WTC11 (cell line): Measurements from ENCODE around the gene FGD5.

Experiments
- ARID4B ChIP-seq: sonication (generic); formaldehyde crosslinking; IDR thresholded peaks from 2 replicates; pipeline ENCODE4 v1.8.0; 2023; ENCODE audit warnings: missing genetic modification reagents, mild to moderate bottlenecking, borderline replicate concordance
- CDX4 ChIP-seq: fragments of 250-450 bp; sonication (Bioruptor Pico); IDR thresholded peaks from 2 replicates; pipeline ENCODE4 v1.9.0; 2021; ENCODE audit warnings: moderate library complexity, mild to moderate bottlenecking, inconsistent platforms, borderline replicate concordance
- CREB1 ChIP-seq: sonication (generic); formaldehyde crosslinking; IDR thresholded peaks from 2 replicates; pipeline ENCODE4 v1.8.0; 2023; ENCODE audit warnings: mild to moderate bottlenecking, missing genetic modification reagents
- CREM ChIP-seq: sonication (generic); formaldehyde crosslinking; IDR thresholded peaks from 2 replicates; pipeline ENCODE4 v1.8.1; 2022; ENCODE audit warnings: mild to moderate bottlenecking, missing genetic modification reagents, moderate library complexity
- CTCF ChIP-seq: fragments of 200-600 bp; IDR thresholded peaks from 2 replicates; pipeline ENCODE4 v1.8.0; 2022; ENCODE audit warnings: antibody characterized with exemption
- E2F1 ChIP-seq: sonication (generic); formaldehyde crosslinking; IDR thresholded peaks from 2 replicates; pipeline ENCODE4 v1.8.0; 2022; ENCODE audit warnings: mild to moderate bottlenecking, missing genetic modification reagents
- E2F4 ChIP-seq: sonication (generic); formaldehyde crosslinking; IDR thresholded peaks from 2 replicates; pipeline ENCODE4 v1.8.1; 2022; ENCODE audit warnings: low read depth, mild to moderate bottlenecking, moderate library complexity, missing genetic modification reagents, borderline replicate concordance
- GRHL2 ChIP-seq: fragments of 250-450 bp; sonication (Bioruptor Pico); IDR thresholded peaks from 2 replicates; pipeline ENCODE4 v1.8.0; 2022; ENCODE audit warnings: mild to moderate bottlenecking, moderate library complexity; ENCODE audit not compliant: insufficient replicate concordance, severe bottlenecking
- HMGXB4 ChIP-seq: sonication (generic); formaldehyde crosslinking; IDR thresholded peaks from 2 replicates; pipeline ENCODE4 v1.8.1; 2023; ENCODE audit warnings: mild to moderate bottlenecking, moderate library complexity, missing genetic modification reagents
- IRF2 ChIP-seq: sonication (generic); formaldehyde crosslinking; IDR thresholded peaks from 2 replicates; pipeline ENCODE4 v1.8.0; 2022; ENCODE audit warnings: low read depth, missing genetic modification reagents, borderline replicate concordance
- MAX ChIP-seq: sonication (generic); formaldehyde crosslinking; IDR thresholded peaks from 2 replicates; pipeline ENCODE4 v1.8.0; 2022; ENCODE audit warnings: mild to moderate bottlenecking, missing genetic modification reagents
- SP1 ChIP-seq: sonication (generic); formaldehyde crosslinking; conservative IDR thresholded peaks from 2 replicates; pipeline ENCODE4 v1.8.1; 2022; ENCODE audit warnings: missing genetic modification reagents
- TEAD4 ChIP-seq: sonication (generic); formaldehyde crosslinking; IDR thresholded peaks from 2 replicates; pipeline ENCODE4 v1.8.0; 2022; ENCODE audit warnings: mild to moderate bottlenecking, missing genetic modification reagents

- TF ChIP-seq CTCF (no peak), ARID4B (CRISPR knock-in tag) (no peak), TEAD4 (CRISPR knock-in tag) (no peak), CREB1 (no peak), HMGXB4 (CRISPR knock-in tag) (no peak), SP1 (CRISPR knock-in tag) (no peak), E2F4 (CRISPR knock-in tag) (no peak), IRF2 (CRISPR knock-in tag) (no peak), GRHL2 (no peak), CDX4 (CRISPR knock-in tag) (no peak), CREM (CRISPR knock-in tag) (no peak), E2F1 (CRISPR knock-in tag) (no peak), MAX (CRISPR knock-in tag) (peak; percentile 49; the same call in 1 of the 2 replicates)
Measured at GRCh38 chr3:14810070-14810791, 8.5 kb upstream of the FGD5 start.
